GM21381 (cell line): Measurements from ENCODE around the gene TMEM204.

ENCODE experiments used
- ATAC-seq: cut with Tn5 transposase; IDR thresholded peaks from one replicate; pipeline ENCODE4 v1.9.1; 2021; ENCODE audit warnings: mild to moderate bottlenecking, moderate library complexity; ENCODE audit not compliant: unreplicated experiment

The TMEM204 gene

DNA sequence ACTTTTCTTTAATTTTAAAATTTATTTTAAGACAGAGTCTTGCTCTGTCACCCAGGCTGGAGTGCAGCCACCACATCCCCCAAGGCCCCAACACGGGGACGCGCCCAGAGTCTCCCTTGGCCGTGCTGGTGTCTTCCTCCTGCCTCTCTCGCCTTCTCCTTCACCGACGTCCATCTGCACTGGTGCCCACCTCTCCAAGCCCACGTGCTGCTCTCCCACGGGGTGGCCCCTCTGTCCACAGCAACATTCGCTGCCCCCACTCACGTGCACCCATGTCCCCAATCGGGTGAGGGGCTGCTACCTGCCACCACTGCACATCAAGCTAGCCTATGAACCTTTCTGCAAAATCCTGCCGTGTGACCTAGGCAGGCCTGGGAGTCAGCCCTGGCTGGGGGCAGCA is 3.1 kb downstream of the TMEM204 start:
- no peak for ATAC-seq

DNA sequence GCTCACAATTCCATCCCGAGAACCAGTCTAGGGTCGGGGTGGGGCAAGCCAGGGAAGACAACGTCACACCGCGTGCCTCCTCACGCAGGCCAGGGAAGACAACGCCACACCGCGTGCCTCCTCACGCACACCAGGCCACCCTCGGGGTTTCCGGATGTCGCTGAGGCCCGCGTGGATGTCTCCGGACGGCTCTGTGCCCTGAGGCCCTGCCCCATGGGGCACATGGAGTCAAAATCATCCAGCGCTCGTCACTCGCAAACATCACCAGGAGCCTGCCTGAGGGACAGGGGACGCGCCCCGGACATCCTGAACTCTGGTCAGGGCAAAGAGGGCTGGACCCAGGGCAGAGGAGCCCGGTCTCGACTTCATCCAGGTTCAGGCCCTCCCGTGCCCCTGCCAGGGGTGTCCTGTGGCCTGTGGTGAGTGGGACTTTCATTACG is 3.7 kb downstream of the TMEM204 start:
- no peak for ATAC-seq

DNA sequence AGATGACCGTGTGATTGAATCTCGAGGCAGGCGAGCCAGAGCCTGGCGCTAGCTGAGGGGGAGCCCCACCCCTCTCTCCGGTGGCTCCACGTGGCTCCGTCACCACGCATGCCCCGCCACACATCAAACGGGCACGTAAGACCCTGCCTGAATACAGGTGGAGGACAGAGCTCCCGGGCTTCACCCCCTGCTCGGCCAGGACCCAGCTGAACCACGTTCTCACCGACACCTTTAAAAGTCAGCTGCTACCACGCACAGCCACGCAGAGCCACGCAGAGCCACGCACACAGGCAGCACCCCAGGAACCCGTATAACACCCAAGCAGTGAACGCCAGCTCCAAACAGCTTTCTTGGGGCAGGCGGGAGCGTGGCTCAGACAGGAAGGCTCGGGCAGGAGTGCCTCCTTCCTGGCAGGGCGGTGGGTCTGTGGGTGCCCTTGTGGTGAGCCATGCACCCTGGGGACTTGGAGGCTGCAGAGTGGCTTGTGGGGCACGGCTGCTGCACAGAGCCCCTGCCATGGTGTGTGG is 4.4 kb downstream of the TMEM204 start:
- ATAC-seq, result no peak

DNA sequence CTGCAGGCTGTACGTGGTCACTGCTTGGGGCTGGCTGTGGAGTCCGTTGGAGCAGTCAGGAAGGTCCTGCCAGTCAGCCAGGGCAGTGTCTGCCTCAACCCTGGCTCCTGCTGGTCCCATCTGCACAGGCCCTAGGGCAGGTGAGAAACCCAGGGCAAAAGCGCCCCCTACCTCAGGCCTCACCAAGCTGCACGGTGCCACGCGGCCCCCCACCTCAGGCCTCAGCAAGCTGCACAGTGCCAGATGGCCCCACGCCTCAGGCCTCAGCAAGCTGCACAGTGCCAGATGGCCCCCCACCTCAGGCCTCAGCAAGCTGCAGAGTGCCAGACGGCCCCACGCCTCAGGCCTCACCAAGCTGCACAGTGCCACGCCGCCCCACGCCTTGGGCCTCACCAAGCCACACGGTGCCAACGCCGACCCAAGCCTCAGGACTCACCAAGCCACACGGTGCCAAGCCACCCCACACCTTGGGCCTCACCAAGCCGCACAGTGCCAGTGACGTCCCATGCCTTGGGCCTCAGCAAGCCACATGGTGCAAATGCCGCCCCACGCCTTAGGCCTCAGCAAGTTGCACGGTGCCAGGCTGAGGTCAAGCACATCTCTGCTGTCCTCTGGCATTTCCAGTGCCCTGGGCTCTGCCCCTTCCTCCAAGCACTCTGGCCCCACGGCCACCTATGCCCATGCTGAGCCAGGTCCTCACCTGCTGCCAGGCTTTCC is 5.5 kb downstream of the TMEM204 start:
- no peak for ATAC-seq

DNA sequence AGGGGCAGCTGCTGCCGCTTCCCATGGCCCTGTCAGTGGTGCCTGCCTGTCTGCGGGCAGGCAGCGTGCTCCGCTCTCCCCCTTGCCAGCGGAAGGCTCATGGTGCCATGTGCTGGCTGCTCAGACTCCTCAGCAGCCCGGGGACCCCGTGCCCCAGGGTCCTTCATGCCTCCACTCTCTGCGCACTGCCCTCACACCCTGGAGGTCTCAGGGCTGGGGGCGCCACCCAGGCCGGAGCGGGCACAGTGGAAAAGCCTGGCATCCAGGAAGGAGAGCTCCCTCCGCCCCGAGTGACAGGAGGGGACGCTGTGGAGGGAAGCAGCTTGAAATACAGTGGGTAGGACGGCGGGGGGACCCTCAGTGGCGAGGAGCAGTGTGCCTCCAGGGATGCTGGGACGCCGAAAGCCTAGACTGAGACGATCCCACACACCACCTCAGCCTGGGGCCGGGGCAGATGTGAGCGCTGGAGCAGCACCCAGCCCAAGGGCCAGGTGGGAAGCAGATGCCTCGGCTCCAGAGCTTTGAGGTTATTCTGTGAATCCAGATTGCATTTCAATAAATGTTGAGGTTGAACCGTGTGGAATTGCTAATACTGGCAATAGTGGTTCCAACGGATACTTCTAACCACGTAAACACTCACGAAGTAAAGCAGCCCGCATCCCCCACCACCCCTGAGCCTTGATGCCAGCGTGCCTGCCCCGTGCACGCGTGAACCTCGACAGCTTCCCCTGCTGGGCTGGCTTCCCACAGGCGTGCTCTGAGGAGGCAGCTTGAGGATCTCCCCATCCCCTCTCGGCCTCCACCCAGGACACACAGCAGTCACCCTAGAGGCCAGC is 6.5 kb downstream of the TMEM204 start:
- ATAC-seq, result no peak

DNA sequence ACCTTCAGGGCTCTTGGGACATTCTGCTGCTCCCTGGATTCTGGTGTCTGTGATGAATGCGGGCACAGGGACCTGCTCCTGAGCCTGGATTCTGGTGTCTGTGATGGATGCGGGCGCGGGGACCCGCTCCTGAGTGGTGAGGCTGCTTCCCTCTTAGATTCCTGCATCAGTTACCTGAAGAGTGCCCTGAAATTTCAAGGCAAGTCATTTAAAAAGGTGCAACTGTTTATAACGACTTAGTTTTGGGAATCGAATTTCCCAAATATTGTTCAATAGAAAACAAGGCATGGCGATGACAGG is 7.0 kb downstream of the TMEM204 start:
- ATAC-seq, result no peak

DNA sequence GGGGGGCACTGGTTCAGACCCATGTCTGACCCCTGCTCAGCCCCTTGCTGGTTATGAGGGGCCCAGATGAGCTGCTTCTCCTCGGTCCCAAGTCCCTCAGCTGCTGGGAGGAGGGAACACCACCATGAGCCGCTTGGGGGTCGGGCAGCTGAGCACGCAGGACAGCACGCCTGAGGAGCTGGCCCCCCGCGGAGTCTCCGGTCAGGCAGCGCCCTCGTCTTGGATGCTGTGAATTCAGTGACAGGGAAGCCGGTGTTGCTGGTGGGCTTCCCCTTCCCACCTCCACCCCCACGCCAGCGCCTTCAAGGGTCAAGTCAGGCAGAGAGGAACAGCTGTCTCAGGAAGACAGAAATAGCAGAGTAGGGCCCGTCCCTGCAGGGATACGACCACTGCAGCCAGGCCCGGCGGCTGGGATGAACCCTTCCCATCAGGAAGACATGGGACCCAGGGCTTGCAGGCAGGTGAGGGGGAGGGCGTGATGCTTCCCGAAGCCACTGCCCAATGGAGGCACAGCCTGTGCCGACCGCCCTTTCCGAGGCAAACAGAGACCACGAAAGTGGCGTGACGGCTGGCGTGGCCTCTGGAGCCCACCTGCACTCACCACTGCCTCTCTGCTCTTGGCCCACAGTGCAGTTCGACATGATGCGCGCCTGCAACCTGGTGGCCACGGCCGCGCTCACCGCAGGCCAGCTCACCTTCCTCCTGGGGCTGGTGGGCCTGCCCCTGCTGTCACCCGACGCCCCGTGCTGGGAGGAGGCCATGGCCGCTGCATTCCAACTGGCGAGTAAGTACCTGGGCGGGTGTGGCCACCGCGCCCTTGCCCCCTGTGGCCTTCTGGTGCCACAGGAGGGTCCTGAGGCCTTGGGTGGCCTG is 8.1 kb downstream of the TMEM204 start:
- no peak for ATAC-seq

DNA sequence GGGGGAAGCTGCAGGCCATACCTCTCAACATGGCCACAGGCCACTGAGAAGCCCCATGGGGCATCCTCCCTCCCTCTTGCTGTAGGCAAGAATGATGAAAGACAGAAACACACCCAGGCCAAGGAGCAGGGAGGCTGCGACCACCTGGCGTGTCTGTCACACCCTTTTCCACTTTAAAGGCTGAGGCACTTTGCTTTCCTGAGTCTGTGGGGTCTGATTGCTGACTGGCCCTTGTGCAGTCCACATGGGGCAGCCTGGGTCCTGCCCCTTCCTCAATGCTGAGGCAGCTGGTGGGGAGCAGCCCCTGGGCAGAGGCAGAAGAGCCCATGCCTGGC is 8.7 kb downstream of the TMEM204 start:
- no peak for ATAC-seq

DNA sequence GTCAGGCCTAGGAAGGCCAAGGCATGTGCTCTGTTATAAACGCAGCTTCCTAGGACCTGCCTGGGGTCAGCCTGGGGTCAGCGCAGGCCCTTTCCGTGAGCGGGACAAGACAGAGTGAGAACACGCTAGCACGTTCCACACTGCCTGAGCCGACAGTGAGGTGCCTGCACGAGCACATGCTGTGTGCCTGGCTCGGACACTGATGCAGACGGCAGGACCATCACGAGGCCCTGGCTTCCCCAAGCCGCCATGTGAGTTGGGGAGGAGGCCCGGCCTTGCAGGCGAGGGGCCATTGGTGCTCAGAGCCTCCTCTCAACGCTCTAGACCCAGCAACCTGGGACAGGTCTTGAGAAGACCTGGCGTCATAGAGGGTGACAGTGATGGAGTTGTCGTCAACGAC is 9.1 kb downstream of the TMEM204 start:
- no peak for ATAC-seq

DNA sequence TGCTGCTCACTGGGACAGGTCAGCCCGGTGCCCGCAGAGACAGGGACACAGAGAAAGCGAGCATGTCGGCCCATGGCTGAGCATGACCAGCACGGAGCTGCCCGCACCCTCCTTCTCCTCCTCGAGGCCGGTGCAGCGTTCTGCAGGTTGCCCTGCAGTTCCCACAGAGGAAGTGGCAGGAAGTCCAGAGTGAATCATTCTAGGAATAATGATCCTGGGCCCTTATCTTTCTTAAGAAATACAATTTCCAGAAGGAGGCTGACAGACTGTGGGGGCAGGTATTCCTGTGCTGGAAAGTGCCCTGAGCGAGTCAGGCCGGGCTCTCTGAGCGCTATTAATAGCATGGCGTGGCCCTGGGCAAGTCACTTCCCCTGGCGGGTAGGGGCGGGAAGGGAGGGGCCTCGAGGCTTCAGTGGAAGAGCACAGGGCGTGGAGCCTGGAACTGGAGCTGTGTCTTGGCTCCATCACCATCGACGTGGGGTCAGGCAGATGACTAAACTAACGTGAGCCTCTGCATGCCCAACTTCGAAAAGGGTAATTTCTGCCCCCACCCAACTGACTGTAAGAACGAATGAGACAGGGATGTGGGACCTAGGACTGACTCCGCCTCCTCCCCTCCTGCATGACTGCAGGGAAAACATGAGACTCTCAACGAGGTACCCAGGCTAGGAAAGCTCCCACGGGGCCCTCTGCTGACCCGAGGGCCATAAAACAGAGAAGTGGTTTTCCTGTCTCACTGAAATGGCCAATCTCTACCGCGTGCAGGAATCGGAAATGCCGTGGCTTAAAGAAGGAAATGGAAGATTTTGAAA is 9.8 kb downstream of the TMEM204 start:
- no peak for ATAC-seq

DNA sequence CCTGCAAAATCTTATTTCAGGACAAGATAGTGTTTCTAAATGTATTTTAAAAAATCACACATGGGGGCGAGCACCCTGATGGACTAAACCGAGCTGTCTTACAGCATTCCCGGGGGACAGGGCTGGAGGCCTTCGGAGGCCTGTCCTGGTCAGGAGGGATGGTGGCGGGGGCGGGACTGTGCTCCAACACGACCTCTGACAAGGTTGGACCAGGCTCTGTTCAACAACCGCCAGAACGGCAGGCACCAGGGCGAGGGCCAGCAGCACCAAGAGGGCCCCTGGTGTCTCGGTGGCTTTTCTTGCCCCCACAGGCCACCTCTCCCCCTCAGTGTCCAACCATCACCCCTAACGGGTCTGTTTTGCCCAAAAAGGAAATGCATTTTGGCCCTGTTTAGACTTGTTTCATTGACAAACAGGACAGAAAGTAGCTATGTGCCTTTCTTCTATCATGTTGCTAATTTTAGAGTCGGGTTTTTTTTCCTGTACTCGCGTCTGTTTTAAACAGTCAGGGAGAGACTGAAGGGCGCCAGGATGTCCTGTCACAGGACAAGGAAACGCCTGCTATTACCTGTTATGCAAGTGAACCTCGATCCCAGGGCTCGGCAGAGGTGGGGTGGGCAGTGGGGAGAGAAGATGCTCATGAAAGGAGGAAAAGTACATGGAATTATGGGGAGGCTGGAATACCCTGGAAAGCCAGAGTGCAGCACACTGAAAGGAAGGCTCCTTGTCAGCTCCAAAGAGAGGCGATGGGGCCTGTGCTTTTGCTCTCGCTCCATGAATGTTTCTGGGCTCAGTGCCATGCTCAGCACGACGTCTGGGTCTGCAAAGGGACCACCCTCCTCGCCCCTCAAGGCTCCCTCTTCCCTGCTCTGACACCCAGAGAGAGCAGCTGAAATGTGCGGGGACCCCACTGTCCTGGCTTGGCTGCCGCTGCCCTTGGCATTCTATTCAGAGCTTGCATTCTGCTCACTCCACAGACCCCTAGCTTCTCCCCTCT is 11.9 kb downstream of the TMEM204 start:
- no peak for ATAC-seq

DNA sequence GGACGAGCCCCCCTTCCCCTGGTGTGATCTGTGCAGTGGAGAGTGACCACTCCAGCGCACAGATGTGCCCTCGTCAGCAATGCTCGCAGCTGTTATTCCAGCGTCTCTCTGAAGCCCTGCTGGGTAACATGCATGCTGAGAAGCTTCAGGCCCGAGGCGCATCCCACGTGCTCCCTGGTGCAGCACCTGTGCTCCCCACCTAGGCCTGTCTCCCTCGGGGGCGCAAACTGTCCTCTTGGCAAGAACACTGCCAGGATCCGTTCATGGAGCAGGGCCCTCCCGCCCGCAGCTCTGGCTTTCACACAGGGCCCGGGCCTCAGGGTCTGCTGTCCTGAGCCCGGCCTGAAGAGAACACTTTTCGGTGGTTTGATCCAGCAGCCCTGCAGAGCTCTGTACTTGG is 13.0 kb downstream of the TMEM204 start:
- no peak for ATAC-seq

DNA sequence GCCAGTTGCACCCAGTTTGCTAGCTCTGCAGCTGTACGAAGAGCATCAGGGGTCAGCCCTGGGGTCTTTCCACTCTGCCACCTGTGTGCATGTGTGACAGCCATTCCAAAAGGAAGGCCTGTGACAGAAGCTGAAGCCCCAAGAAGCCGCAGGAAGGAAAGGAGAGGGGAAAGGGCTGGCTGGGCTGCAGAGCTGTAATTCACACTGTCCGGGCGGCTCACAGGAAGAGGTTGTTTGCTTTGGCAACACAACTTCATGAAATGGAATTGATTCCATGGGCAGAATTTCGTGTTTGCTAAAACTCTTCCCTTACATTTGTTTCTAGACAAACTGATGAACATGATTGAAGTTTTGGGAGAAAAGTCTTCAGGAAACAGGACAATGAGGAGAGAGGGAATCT is 14.8 kb downstream of the TMEM204 start:
- ATAC-seq, result no peak

DNA sequence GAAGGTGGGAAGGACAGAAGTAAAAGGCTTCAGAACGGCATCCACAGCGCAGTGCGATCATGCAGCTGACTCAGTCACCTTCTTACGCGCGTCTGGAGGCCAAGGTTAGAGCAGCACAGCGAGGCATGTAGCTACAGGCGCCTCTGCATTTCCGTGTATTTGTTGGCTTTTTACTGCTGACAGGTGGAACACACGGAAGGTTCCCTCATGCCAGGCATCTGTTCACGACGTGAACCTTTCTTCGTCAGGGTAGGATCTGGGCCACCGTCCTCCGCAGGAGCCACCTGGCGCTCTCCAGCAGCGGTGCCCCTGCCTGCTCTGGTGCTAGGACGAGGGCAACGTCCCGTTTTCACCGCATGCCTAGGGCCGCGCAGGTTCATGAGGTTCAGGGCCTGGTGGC is 15.3 kb downstream of the TMEM204 start:
- no peak for ATAC-seq

DNA sequence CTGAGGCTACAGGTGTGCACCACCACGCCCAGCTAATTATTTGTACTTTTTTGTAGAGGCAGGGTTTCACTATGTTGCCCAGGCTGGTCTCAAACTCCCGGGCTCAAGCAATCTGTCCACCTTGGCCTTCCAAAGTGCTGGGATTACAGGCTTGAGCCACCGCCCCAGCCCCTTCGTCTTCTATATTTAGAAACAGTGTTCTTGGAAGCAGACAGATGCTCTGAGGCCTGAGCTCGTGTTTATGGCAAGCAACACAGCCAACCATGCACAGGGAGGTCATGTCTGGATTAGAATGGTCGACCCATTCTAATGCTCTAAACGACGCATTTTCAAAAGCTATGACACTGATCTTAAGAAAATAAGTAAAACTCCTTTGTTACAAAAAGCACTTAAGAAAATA is 16.6 kb downstream of the TMEM204 start:
- ATAC-seq, result no peak

DNA sequence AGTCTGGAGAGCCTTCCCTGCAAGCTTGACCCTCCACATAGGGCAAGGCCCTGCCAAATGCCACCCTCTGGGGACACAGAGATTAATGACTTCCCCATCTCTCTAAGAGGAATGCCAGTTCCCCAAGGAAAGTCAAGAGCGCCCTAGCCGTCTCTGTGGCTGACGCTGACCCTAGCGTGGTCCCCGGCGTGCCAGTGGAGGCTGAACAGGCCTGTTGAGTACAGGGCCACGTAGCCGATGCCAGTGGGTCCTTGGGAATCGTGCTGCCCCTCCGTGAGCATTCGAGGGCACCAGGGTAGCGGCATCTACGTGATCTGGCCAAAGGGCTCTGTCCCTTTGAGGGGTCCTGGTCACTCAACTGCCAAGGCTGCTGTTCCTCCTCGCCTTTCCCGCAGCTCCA is 17.2 kb downstream of the TMEM204 start:
- no peak for ATAC-seq

DNA sequence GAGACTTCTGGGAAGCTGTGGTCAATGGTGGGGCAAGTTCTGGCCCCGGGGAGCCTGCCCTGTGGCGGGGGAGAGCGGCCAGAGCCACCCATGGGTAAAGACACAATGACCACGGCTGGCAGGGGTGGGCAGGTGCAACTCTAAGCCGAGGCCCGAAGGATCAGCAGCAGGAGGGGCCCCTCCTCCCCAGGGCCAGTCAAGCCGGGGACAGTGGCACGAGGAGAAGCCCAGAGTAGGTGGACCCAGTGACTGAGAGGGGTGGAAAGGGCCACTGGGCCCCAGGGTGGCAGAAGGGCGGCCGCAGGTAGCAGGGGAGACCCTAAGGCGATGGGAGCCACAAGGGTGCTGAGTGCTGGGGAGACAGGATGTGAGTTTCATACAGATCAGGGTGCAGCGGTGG is 17.7 kb downstream of the TMEM204 start:
- ATAC-seq, result no peak

DNA sequence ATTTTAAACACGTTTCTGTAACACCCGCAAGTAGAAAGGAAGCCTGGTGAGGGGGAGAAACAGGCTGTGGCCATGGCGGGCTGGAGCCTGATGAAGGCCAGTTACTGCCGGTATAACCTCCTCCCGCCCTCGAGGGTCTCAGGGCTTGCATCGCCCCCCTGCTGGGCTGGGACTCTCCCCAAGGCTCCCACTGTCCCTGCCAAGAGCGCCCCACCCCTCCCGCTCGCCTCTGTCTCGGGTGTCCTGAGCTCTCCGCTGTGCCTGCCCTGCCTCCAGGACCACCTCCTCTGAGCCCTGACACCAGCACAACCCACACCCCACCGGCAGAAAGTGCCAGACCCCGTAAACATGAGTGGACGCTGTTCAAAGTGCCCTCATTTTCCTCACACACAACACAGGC is 18.7 kb downstream of the TMEM204 start:
- ATAC-seq, result no peak
